GM21390 (cell line): Measurements from ENCODE around the gene PPP2R2C.

Experiments
- ATAC-seq: cut with Tn5 transposase; IDR thresholded peaks from one replicate; pipeline ENCODE4 v1.9.1; 2021; ENCODE audit not compliant: unreplicated experiment

The PPP2R2C gene

GRCh38 chr4:6277139-6277802, 195.1 kb downstream of the PPP2R2C start:
- ATAC-seq: no peak

DNA sequence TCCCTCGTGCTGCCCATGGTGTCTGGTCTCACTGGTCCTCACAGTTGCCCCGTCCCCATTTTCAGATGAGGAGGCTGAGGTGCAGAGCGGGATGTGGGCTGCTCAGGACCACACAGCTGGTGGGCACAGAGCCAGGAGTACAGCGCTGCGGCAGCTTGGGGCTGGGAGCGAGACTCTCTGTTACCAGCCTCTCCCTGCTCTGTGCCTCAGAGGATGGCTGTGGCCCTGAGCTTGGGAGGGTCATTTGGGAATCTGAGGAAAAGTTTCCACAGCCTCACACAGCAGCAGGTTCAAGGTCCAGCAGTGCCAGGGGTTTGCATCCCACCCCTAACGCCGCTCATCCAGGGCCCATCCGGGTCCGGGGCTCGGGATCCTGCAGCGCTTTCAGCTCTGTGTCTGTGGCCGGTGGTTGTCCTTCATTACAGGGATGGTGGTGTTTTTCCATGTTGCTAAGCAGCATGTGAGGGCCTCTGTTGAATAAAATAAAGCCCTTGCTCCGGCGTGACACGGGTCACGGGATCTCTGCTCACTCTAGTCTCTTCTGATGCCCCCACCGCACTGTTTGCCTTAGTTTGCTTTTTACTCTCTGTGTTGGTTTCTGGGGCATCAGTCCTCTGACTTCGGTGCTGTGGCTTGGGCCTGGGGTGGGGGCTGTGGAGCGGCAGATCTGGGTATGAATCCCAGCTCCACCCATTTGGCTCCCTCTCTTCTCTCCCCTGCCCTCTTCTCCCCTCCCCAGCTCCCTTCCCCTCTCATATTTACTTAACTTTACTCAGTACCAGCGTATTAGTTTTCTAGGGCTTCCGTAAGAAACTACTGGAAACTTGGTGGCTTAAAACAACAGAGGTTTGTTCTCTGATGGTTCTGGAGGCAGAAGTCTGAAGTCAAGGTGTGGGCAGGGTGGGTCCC, 196.3 kb downstream of the PPP2R2C start:
- ATAC-seq: no peak

DNA sequence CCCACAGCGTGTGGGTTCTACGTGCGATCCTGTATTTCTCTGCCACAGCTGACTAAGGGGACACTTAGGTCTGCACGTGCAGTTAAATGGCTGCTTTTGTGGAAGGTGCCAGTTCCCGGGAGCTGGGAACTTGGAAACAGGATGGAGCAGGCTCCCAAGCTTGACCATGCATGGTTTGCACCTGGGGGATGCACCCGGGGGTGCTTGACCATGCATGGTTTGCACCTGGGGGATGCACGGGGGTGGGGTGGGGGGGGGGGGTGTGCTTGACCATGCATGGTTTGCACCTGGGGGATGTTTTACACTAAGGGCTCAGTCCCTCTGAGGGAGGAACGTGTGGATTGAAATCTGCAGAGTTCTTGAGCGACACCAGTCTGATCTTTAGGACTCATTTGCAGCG, 197.1 kb downstream of the PPP2R2C start:
- ATAC-seq: no peak

DNA sequence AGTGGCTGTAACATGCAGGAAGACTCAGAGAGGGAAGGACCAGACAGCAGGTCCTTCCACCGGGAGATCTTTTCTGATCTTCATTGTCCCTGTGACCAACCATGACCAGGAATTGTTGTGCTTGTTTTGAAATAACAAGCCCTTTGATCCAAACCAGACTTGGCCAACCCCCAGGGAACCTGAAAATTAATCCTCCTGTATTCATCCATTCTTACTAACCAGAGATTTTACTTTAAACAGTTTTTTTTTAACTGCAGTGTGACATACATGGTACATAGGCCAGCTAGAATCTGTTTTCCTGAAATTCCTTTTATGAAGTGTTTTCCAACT, 198.8 kb downstream of the PPP2R2C start:
- no peak for ATAC-seq

GRCh38 chr4:6272863-6273660, 199.4 kb downstream of the PPP2R2C start:
- ATAC-seq: no peak

GRCh38 chr4:6271701-6272465, 200.5 kb downstream of the PPP2R2C start:
- ATAC-seq: no peak

DNA sequence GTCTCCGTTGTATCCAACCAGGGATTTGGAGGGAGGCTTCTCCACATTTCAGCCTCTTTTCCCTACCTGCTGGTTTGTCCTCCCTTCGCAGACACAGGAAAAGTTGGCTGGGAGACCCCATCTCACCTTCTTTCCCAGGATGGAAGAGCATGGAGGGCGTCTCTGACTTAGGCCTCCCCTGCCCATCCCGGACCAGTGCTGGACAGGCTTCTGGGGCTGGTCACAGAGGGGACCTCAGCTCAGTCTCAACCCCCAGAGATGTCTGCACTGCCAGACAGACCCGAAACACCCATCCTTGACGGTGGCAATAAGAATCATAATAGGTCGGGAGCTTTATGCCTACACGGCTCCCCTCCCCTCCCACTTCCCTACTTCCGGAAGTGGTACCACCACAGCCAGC, 201.2 kb downstream of the PPP2R2C start:
- no peak for ATAC-seq

- ATAC-seq: no peak
Observed at GRCh38 chr4:6270636-6271121, 201.7 kb downstream of the PPP2R2C start.
